Immature natural killer cell (primary cell): Measurements from ENCODE around the gene TRABD2B. TPM values are rescaled to one million over a fixed set of nuclear protein-coding genes. Genes with fewer than 3 reads are reported as not detected.

Source experiments
- DNase-seq, 3 donors: peaks; one replicate each; pipeline ENCODE4 v3.0.0; 2022; ENCODE audit warnings: mixed read lengths in 1 of 3
- H3K27ac Mint-ChIP-seq, 6 donors: one replicate each; pipeline ENCODE4 v1.8.0; 2020; ENCODE audit warnings: mixed read lengths in 6 of 6, mild to moderate bottlenecking in 5 of 6, inconsistent platforms in 4 of 6, moderate library complexity in 3 of 6
- H3K27me3 Mint-ChIP-seq, 3 donors: one replicate each; pipeline ENCODE4 v1.8.0; 2020 to 2021; ENCODE audit warnings: low read depth in 3 of 3, mild to moderate bottlenecking in 3 of 3, mixed read lengths in 3 of 3, moderate library complexity in 3 of 3, inconsistent platforms in 1 of 3
- H3K36me3 Mint-ChIP-seq, 3 donors: one replicate each; pipeline ENCODE4 v1.8.0; 2020; ENCODE audit warnings: mixed read lengths in 3 of 3, inconsistent platforms in 2 of 3, mild to moderate bottlenecking in 2 of 3
- H3K4me1 Mint-ChIP-seq, 2 donors: one replicate each; pipeline ENCODE4 v1.8.0; 2020; ENCODE audit warnings: inconsistent platforms in 2 of 2, mild to moderate bottlenecking in 2 of 2, mixed read lengths in 2 of 2, moderate library complexity in 1 of 2
- H3K4me3 Mint-ChIP-seq, 5 donors: one replicate each; pipeline ENCODE4 v1.8.0; 2020; ENCODE audit warnings: mild to moderate bottlenecking in 5 of 5, mixed read lengths in 5 of 5, inconsistent platforms in 3 of 5, moderate library complexity in 3 of 5
- H3K9me3 Mint-ChIP-seq, 6 donors: one replicate each; pipeline ENCODE4 v1.8.0; 2020; ENCODE audit warnings: mild to moderate bottlenecking in 6 of 6, mixed read lengths in 6 of 6, inconsistent platforms in 4 of 6, moderate library complexity in 3 of 6
- polyA plus RNA-seq, 3 donors: library from polyadenylated mRNA; unstranded; fragments of 300-500 nt; fragmentation: Illumina TruSeq; gene quantifications; one replicate each; pipeline ENCODE4 v1.2.3, GENCODE V29; 2021

Gene TRABD2B
- polyA plus RNA-seq, 3 donors from 2014 or later = not detected

GRCh38 chr1:47937586-47938254 is 59.5 kb downstream of the TRABD2B start:
- Mint-ChIP-seq H3K27me3 (peaks cover 0 to 7% (median 1%) of the 10 kb centered on the region in 3 donors), H3K27ac (no peak overlapping the region), H3K9me3 (no peaks in the 10 kb centered on the region), H3K4me3 (no peak overlapping the region), H3K4me1 (no peaks in the 10 kb centered on the region), H3K36me3 (no peaks in the 10 kb centered on the region)
- DNase-seq = no peak

- Mint-ChIP-seq H3K27me3 (peaks cover 0 to 6% (median 4%) of the 10 kb centered on the region in 3 donors), H3K9me3 (no peaks in the 10 kb centered on the region), H3K4me3 (no peak overlapping the region), H3K27ac (no peak overlapping the region), H3K36me3 (no peaks in the 10 kb centered on the region), H3K4me1 (no peaks in the 10 kb centered on the region)
- DNase-seq = no peak
Observed at GRCh38 chr1:47936916-47937551, 60.2 kb downstream of the TRABD2B start.

GRCh38 chr1:47935856-47936255 is 61.3 kb downstream of the TRABD2B start:
- Mint-ChIP-seq H3K4me3 (no peak overlapping the region), H3K36me3 (no peaks in the 10 kb centered on the region), H3K27me3 (peaks cover 0 to 15% (median 3%) of the 10 kb centered on the region in 3 donors), H3K9me3 (peaks cover 0 to 2% (median 0%) of the 10 kb centered on the region in 6 donors), H3K4me1 (no peaks in the 10 kb centered on the region), H3K27ac (no peak overlapping the region)
- no peak for DNase-seq

- DNase-seq = no peak
- Mint-ChIP-seq H3K27me3 (peaks cover 0 to 15% (median 2%) of the 10 kb centered on the region in 3 donors), H3K4me3 (no peak overlapping the region), H3K9me3 (peaks cover 0 to 2% (median 0%) of the 10 kb centered on the region in 6 donors), H3K27ac (no peak overlapping the region), H3K36me3 (no peaks in the 10 kb centered on the region), H3K4me1 (no peaks in the 10 kb centered on the region)
Observed at GRCh38 chr1:47935163-47935562, 62.0 kb downstream of the TRABD2B start.

GRCh38 chr1:47934243-47934805 is 62.9 kb downstream of the TRABD2B start:
- DNase-seq = no peak
- no peak overlapping the region for H3K27ac Mint-ChIP-seq
- H3K4me3 Mint-ChIP-seq = no peak overlapping the region
- peaks cover 0 to 2% (median 0%) of the 10 kb centered on the region in 6 donors for H3K9me3 Mint-ChIP-seq
- H3K27me3 Mint-ChIP-seq = peaks cover 0 to 13% (median 2%) of the 10 kb centered on the region in 3 donors
- no peaks in the 10 kb centered on the region for H3K36me3 Mint-ChIP-seq
- no peaks in the 10 kb centered on the region for H3K4me1 Mint-ChIP-seq

GRCh38 chr1:47932743-47933142 is 64.4 kb downstream of the TRABD2B start:
- no peak overlapping the region for H3K27ac Mint-ChIP-seq
- no peak for DNase-seq
- no peaks in the 10 kb centered on the region for H3K36me3 Mint-ChIP-seq
- peaks cover 0 to 4% (median 0%) of the 10 kb centered on the region in 6 donors for H3K9me3 Mint-ChIP-seq
- no peak overlapping the region for H3K4me3 Mint-ChIP-seq
- no peaks in the 10 kb centered on the region for H3K4me1 Mint-ChIP-seq
- H3K27me3 Mint-ChIP-seq = peaks cover 0 to 13% (median 2%) of the 10 kb centered on the region in 3 donors

- H3K27ac Mint-ChIP-seq = no peak overlapping the region
- H3K27me3 Mint-ChIP-seq = peaks cover 0 to 13% (median 2%) of the 10 kb centered on the region in 3 donors
- no peak overlapping the region for H3K4me3 Mint-ChIP-seq
- peaks cover 0 to 4% (median 0%) of the 10 kb centered on the region in 6 donors for H3K9me3 Mint-ChIP-seq
- no peaks in the 10 kb centered on the region for H3K36me3 Mint-ChIP-seq
- DNase-seq = no peak
- H3K4me1 Mint-ChIP-seq = no peaks in the 10 kb centered on the region
Observed at GRCh38 chr1:47931395-47931794, 65.8 kb downstream of the TRABD2B start.

GRCh38 chr1:47930210-47930840 is 66.9 kb downstream of the TRABD2B start:
- no peak overlapping the region for H3K27ac Mint-ChIP-seq
- no peaks in the 10 kb centered on the region for H3K36me3 Mint-ChIP-seq
- no peaks in the 10 kb centered on the region for H3K4me1 Mint-ChIP-seq

GRCh38 chr1:47927165-47927564 is 70.0 kb downstream of the TRABD2B start:
- H3K27me3 Mint-ChIP-seq = peaks cover 0 to 19% (median 1%) of the 10 kb centered on the region in 3 donors
- no peaks in the 10 kb centered on the region for H3K4me1 Mint-ChIP-seq
- DNase-seq = no peak
- H3K36me3 Mint-ChIP-seq = no peaks in the 10 kb centered on the region
- H3K9me3 Mint-ChIP-seq = peaks cover 0 to 4% (median 0%) of the 10 kb centered on the region in 6 donors
- H3K4me3 Mint-ChIP-seq = no peak overlapping the region
- H3K27ac Mint-ChIP-seq = no peak overlapping the region

More at GRCh38 chr1:47930210-47930840, 66.9 kb downstream of the TRABD2B start:
- peaks cover 0 to 4% (median 0%) of the 10 kb centered on the region in 6 donors for H3K9me3 Mint-ChIP-seq
- H3K4me3 Mint-ChIP-seq = no peak overlapping the region
- no peak for DNase-seq
- peaks cover 0 to 13% (median 2%) of the 10 kb centered on the region in 3 donors for H3K27me3 Mint-ChIP-seq

- Mint-ChIP-seq H3K27ac (no peak overlapping the region), H3K9me3 (peaks cover 0 to 1% (median 0%) of the 10 kb centered on the region in 6 donors), H3K27me3 (peaks cover 0 to 14% (median 0%) of the 10 kb centered on the region in 3 donors), H3K4me1 (no peaks in the 10 kb centered on the region), H3K4me3 (no peak overlapping the region), H3K36me3 (no peaks in the 10 kb centered on the region)
- no peak for DNase-seq
Observed at GRCh38 chr1:47926461-47926999, 70.7 kb downstream of the TRABD2B start.

GRCh38 chr1:47924270-47925048 is 72.7 kb downstream of the TRABD2B start:
- peaks cover 0 to 9% (median 0%) of the 10 kb centered on the region in 3 donors for H3K27me3 Mint-ChIP-seq
- no peaks in the 10 kb centered on the region for H3K4me1 Mint-ChIP-seq
- no peaks in the 10 kb centered on the region for H3K36me3 Mint-ChIP-seq
- DNase-seq = no peak
- H3K4me3 Mint-ChIP-seq = no peak overlapping the region
- peaks cover 0 to 1% (median 0%) of the 10 kb centered on the region in 6 donors for H3K9me3 Mint-ChIP-seq
- H3K27ac Mint-ChIP-seq = no peak overlapping the region

- DNase-seq = no peak
- Mint-ChIP-seq H3K4me3 (no peak overlapping the region), H3K36me3 (no peaks in the 10 kb centered on the region), H3K9me3 (no peaks in the 10 kb centered on the region), H3K27ac (no peak overlapping the region), H3K27me3 (peaks cover 0 to 11% (median 0%) of the 10 kb centered on the region in 3 donors), H3K4me1 (no peaks in the 10 kb centered on the region)
Observed at GRCh38 chr1:47921935-47922415, 75.2 kb downstream of the TRABD2B start.
